IMR-90 (cell line): ENCODE measurements around the gene UPB1. TPM values are rescaled to one million over a fixed set of nuclear protein-coding genes. Genes with fewer than 3 reads are reported as not detected.

Experiments used
- ATAC-seq: fragments of 200-7000 bp; cut with Tn5 transposase; 2 replicates; pipeline ENCODE4 v1.9.1; 2020; ENCODE audit warnings: low read depth, mild to moderate bottlenecking, moderate library complexity
- BruUV-seq: library from RNA; stranded (reverse); fragments of 400-500 nt; replicated peaks from 2 replicates; lab custom pipeline; 2021; lab: Mats Ljungman, UMichigan
- CTCF ChIA-PET: fragments of 300-600 bp; formaldehyde crosslinking; extraction: SDS; loops from one replicate; lab custom pipeline; 2021; ENCODE audit warnings: antibody characterized with exemption; lab: Yijun Ruan, JAX
- POLR2A ChIA-PET: fragments of 300-600 bp; sonication (Branson Sonifier 250); formaldehyde crosslinking; loops from one replicate; lab custom pipeline; 2022; ENCODE audit warnings: antibody characterized with exemption; ENCODE audit not compliant: unreplicated experiment; lab: Charles Lee
- DNase-seq: peaks from one replicate; pipeline ENCODE4 v3.0.0; 2013
- H2AFZ ChIP-seq: replicated peaks from 2 replicates; pipeline ENCODE3; 2013; ENCODE audit warnings: low read length, mild to moderate bottlenecking; ENCODE audit not compliant: poor library complexity
- H2AK5ac ChIP-seq: 2 replicates; pipeline ENCODE4 v1.6.1; 2013; ENCODE audit warnings: low read depth, low read length, inconsistent platforms
- H2AK9ac ChIP-seq: replicated peaks from 2 replicates; pipeline ENCODE3; 2013; ENCODE audit warnings: mild to moderate bottlenecking, low read depth, low read length, moderate library complexity; ENCODE audit not compliant: poor library complexity
- H2BK120ac ChIP-seq: 2 replicates; pipeline ENCODE4 v1.6.1; 2013; ENCODE audit warnings: low read depth, low read length, inconsistent platforms
- H2BK15ac ChIP-seq: 3 replicates; pipeline ENCODE4 v1.6.1; 2013; ENCODE audit warnings: low read depth, low read length, inconsistent platforms
- H2BK20ac ChIP-seq: 2 replicates; pipeline ENCODE4 v1.6.1; 2013; ENCODE audit warnings: low read depth, mild to moderate bottlenecking, inconsistent platforms, low read length, moderate library complexity
- H2BK5ac ChIP-seq: 2 replicates; pipeline ENCODE4 v1.6.1; 2013; ENCODE audit warnings: mild to moderate bottlenecking, low read depth, low read length, inconsistent platforms; ENCODE audit not compliant: poor library complexity, severe bottlenecking
- H3K14ac ChIP-seq: replicated peaks from 2 replicates; pipeline ENCODE4 v1.6.1; 2013; ENCODE audit warnings: low read depth, low read length, inconsistent platforms
- H3K18ac ChIP-seq: 2 replicates; pipeline ENCODE4 v1.6.1; 2013; ENCODE audit warnings: low read depth, low read length, control low read depth
- H3K23ac ChIP-seq: 2 replicates; pipeline ENCODE4 v1.6.1; 2013; ENCODE audit warnings: low read depth, low read length, inconsistent platforms
- H3K27ac ChIP-seq: 2 replicates; pipeline ENCODE4 v1.5.1; 2013; ENCODE audit warnings: mild to moderate bottlenecking, control low read depth, low read length; ENCODE audit not compliant: insufficient read depth
- H3K27me3 ChIP-seq: 2 replicates; pipeline ENCODE4 v1.6.1; 2013; ENCODE audit warnings: low read length; ENCODE audit not compliant: control insufficient read depth, insufficient read depth
- H3K36me3 ChIP-seq: 2 replicates; pipeline ENCODE4 v1.6.1; 2013; ENCODE audit warnings: low read length, mixed read lengths; ENCODE audit not compliant: control insufficient read depth, insufficient read depth
- H3K4ac ChIP-seq: 2 replicates; pipeline ENCODE4 v1.6.1; 2013; ENCODE audit warnings: low read depth, low read length, inconsistent platforms
- H3K4me1 ChIP-seq: 2 replicates; pipeline ENCODE4 v1.6.1; 2013; ENCODE audit warnings: low read length, mixed read lengths; ENCODE audit not compliant: control insufficient read depth, insufficient read depth
- H3K4me2 ChIP-seq: 2 replicates; pipeline ENCODE4 v1.6.1; 2013; ENCODE audit warnings: low read depth, mild to moderate bottlenecking, control low read depth, low read length, moderate library complexity
- H3K4me3 ChIP-seq: 2 replicates; pipeline ENCODE4 v1.5.1; 2013; ENCODE audit warnings: low read depth, mild to moderate bottlenecking, control low read depth, low read length, moderate library complexity; ENCODE audit not compliant: insufficient read depth
- H3K56ac ChIP-seq: 2 replicates; pipeline ENCODE4 v1.6.1; 2013; ENCODE audit warnings: low read length, inconsistent platforms; ENCODE audit not compliant: insufficient read depth; ENCODE audit errors: extremely low read depth
- H3K79me1 ChIP-seq, 2 experiments: 2 replicates each; pipeline ENCODE4 v1.6.1; 2013; ENCODE audit warnings: low read length in 2 of 2, inconsistent platforms in 1 of 2, low read depth in 1 of 2
- H3K9ac ChIP-seq: 2 replicates; pipeline ENCODE4 v1.6.1; 2013; ENCODE audit warnings: low read depth, low read length, control low read depth
- H3K9me1 ChIP-seq: 2 replicates; pipeline ENCODE4 v1.6.1; 2013; ENCODE audit warnings: low read length, inconsistent platforms; ENCODE audit not compliant: insufficient read depth
- H3K9me3 ChIP-seq: 2 replicates; pipeline ENCODE4 v1.6.1; 2013; ENCODE audit warnings: low read length; ENCODE audit not compliant: control insufficient read depth, insufficient read depth
- H4K20me1 ChIP-seq: 2 replicates; pipeline ENCODE4 v1.6.1; 2013; ENCODE audit warnings: low read length, inconsistent platforms; ENCODE audit not compliant: insufficient read depth
- H4K5ac ChIP-seq: 2 replicates; pipeline ENCODE4 v1.6.1; 2013; ENCODE audit warnings: mild to moderate bottlenecking, low read depth, low read length, control low read depth
- H4K8ac ChIP-seq, 2 experiments: 2 replicates each; pipeline ENCODE4 v1.6.1; 2013; ENCODE audit warnings: low read depth in 2 of 2, low read length in 2 of 2, control low read depth in 1 of 2, inconsistent platforms in 1 of 2
- H4K91ac ChIP-seq: 2 replicates; pipeline ENCODE4 v1.6.1; 2013; ENCODE audit warnings: low read depth, low read length, inconsistent platforms; ENCODE audit not compliant: insufficient read depth
- BHLHE40 ChIP-seq: fragments of 150-350 bp; IDR thresholded peaks from 2 replicates; pipeline ENCODE4 v1.6.1; 2016; ENCODE audit warnings: mild to moderate bottlenecking, low read depth, low read length
- CEBPB ChIP-seq: IDR thresholded peaks from 2 replicates; pipeline ENCODE4 v1.6.1; 2012; ENCODE audit warnings: low read depth, low read length, improper control_type of control experiment
- CTCF ChIP-seq: conservative IDR thresholded peaks from 2 replicates; pipeline ENCODE4 v1.5.1; 2012; ENCODE audit warnings: mild to moderate bottlenecking, low read depth, low read length, improper control_type of control experiment
- FOS ChIP-seq: fragments of 150-350 bp; IDR thresholded peaks from 2 replicates; pipeline ENCODE4 v1.6.1; 2016; ENCODE audit warnings: low read depth, low read length
- POLR2A ChIP-seq: IDR thresholded peaks from 2 replicates; pipeline ENCODE4 v1.6.1; 2012; ENCODE audit warnings: mild to moderate bottlenecking, low read depth, low read length
- RCOR1 ChIP-seq: IDR thresholded peaks from 2 replicates; pipeline ENCODE4 v1.6.1; 2012; ENCODE audit warnings: mild to moderate bottlenecking, low read length, improper control_type of control experiment; ENCODE audit not compliant: insufficient replicate concordance
- RFX5 ChIP-seq: IDR thresholded peaks from 2 replicates; pipeline ENCODE4 v1.8.0; 2012; ENCODE audit warnings: low read depth, mild to moderate bottlenecking, low read length, moderate library complexity
- WGBS, 2 experiments: methylation state at CpG; one replicate each; pipeline versions ENCODE4 v1.1.5 to v1.1.7; 2013; ENCODE audit warnings: missing lambda C conversion rate in 2 of 2; ENCODE audit not compliant: insufficient read length in 1 of 2; ENCODE audit errors: extremely low coverage in 2 of 2; 5-methylcytosine and 5-hydroxymethylcytosine counted together
- dilution Hi-C: fragments of 300-500 bp; cut with HindIII; formaldehyde crosslinking; loops from one replicate; pipeline ENCODE4 v1.14.3; 2018; ENCODE audit warnings: low sequenced_read_pairs; ENCODE audit not compliant: unreplicated experiment
- in situ Hi-C: fragments of 300-500 bp; cut with MboI; formaldehyde crosslinking; loops from 3 replicates; pipeline ENCODE4 v1.14.3; 2019; ENCODE audit warnings: low sequenced_read_pairs, inconsistent platforms, mixed read lengths
- intact Hi-C: fragments of 100-400 bp; cut with micrococcal nuclease; formaldehyde crosslinking; loops from 2 replicates; pipeline ENCODE4 v1.10.0; 2022
- polyA plus RNA-seq, 3 experiments: library from polyadenylated mRNA; depleted of rRNA; stranded (reverse); fragments of >200 nt; gene quantifications; 2 replicates each; pipeline ENCODE4 v1.2.3, GENCODE V29; 2012; ENCODE audit warnings: low replicate concordance in 1 of 3
- total RNA-seq: library from RNA; depleted of rRNA; stranded (reverse); fragments of >200 nt; gene quantifications from 2 replicates; pipeline ENCODE4 v1.2.3, GENCODE V29; 2012

The UPB1 gene
- total and polyA plus RNA-seq, 2 of the 4 experiments (the other 2 are of a cell fraction): under 0.01 to 0.02 TPM

DNA sequence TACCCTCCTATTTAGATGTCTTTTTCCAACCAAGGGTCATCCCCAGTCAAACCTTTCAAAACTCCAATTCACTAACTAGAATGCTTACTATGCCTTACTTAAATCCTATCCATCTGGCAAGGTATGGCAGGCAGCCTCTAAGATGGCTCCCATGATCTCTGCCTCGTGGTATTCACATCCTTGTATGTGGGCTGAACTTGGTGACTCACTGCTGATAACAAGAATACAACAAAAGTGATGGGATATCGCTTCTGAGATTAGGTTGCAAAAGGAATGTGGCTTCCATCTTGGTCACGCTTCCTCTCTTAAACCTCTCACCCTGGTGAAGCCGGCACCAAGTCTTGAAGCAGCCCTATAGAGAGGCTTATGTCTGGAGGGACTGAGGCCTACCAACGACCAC lies 29.6 kb upstream of the UPB1 start:
- peak overlapping the region; percentile 84 for H3K4ac ChIP-seq
- peak overlapping the region; percentile 65 for H2BK20ac ChIP-seq
- no peaks in the 10 kb centered on the region for H3K9me3 ChIP-seq
- BruUV-seq: no TSS peak
- ATAC-seq (peak; percentile 88), DNase-seq (peak; percentile 94)
- H3K18ac ChIP-seq: peak overlapping the region; percentile 71; the same call in 1 of the 2 replicates
- H3K79me1 ChIP-seq: no peaks in the 10 kb centered on the region
- no peaks in the 10 kb centered on the region for H4K20me1 ChIP-seq
- H3K9me1 ChIP-seq: peaks cover 6% of the 10 kb centered on the region
- H3K14ac ChIP-seq: peak overlapping the region; percentile 84
- H2BK5ac ChIP-seq: peak overlapping the region; percentile 71
- H2AK5ac ChIP-seq: peak overlapping the region; percentile 72
- TF ChIP-seq FOS: peak; percentile 72
- TF ChIP-seq BHLHE40: peak; percentile 74
- peak; percentile 48; the same call in 1 of the 2 replicates for TF ChIP-seq CEBPB
- TF ChIP-seq RFX5: no peak
- no peak for TF ChIP-seq CTCF
- TF ChIP-seq RCOR1: peak; percentile 29
- TF ChIP-seq POLR2A: no peak
- H4K91ac ChIP-seq: peak overlapping the region; percentile 86
- peak overlapping the region; percentile 96; the same call in 2 of the 3 replicates for H2BK15ac ChIP-seq
- H2AK9ac ChIP-seq: no peak overlapping the region
- peaks cover 17% of the 10 kb centered on the region for H3K4me1 ChIP-seq
- H2AFZ ChIP-seq: peak overlapping the region; percentile 76
- H3K56ac ChIP-seq: 0 out of 2 replicates have a peak overlapping the region, but pooled peaks have one; percentile 8
- no peak overlapping the region for H3K4me3 ChIP-seq
- POLR2A ChIA-PET: no interaction called here
- H2BK120ac ChIP-seq: peak overlapping the region; percentile 88
- no peak overlapping the region for H3K4me2 ChIP-seq
- dilution Hi-C loops (no loop called here), in situ Hi-C loops (no loop called here), intact Hi-C loops (no loop called here)
- CTCF ChIA-PET: no interaction called here
- no peaks in the 10 kb centered on the region for H3K27me3 ChIP-seq
- peak overlapping the region; percentile 63; the same call in 1 of the 2 replicates for H3K23ac ChIP-seq
- WGBS, 2 experiments: no CpG with 5 or more reads among the region's 5 CpGs
- peak overlapping the region; percentile 26 to 78 for H4K8ac ChIP-seq
- H3K36me3 ChIP-seq: no peaks in the 10 kb centered on the region
- H3K9ac ChIP-seq: no peak overlapping the region
- H3K27ac ChIP-seq: peak overlapping the region; percentile 28; the same call in 1 of the 2 replicates
- peak overlapping the region; percentile 36; the same call in 1 of the 2 replicates for H4K5ac ChIP-seq
